Measurements from ENCODE around the gene UNC5A.

Gene UNC5A

GRCh38 chr5:176846335-176847140 is 36.2 kb downstream of the UNC5A start:
- no peak for DNase-seq (ENCODE audit: low read depth)

GRCh38 chr5:176847148-176847547 is 36.8 kb downstream of the UNC5A start:
- no peak for DNase-seq (ENCODE audit: low read depth)

GRCh38 chr5:176847726-176848290 is 37.4 kb downstream of the UNC5A start:
- DNase-seq (ENCODE audit: low read depth), result no peak

DNA sequence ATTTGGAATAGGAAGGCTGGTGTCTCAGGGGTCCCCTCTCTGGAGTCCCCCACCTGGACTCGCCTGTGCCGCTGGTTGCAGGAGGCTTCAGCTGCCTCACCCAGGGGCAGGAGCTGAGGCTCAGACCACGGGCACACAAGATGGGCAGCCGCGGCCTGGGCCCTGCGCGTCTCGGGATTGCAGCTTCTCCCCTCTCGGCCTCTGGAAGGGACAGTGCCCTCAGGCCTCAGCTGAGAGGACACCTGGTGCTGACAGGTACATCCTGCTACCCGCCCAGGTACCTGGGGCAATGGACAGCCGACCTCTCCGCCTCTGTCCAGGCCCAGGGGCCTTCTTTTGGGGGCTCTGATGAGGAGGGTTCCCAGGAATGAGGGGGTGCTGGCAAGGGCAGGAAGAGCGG is 38.3 kb downstream of the UNC5A start:
- DNase-seq (ENCODE audit: low read depth), result no peak

DNA sequence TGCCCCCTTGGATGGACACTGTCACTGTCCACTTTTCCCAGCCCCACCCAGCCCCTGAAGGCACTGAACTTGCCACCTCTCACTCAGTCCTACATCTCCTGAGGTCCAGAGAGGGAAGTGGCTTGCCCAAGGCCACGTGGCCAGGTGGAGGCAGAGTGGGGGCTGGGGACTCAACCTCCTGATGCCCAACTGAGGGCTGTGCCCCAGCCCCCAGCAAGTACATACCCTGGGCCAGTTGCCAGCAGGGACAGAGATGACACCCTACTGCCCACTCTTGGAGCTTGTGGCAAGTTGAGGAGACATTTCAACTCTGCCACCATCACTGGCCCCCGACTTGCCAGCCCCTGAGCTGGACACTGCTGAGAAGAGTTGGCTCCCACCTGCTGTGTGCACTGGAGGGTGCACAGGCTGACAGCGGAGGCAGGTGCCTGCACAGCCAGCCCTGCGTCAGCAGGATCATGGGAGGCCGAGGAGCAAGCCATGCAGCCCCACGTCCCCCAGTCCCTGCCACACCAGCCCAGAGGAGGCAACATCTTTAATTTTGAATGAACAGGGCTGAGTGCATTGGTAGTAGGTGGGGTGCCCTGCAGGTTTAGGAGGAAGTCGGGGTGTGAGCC is 39.4 kb downstream of the UNC5A start:
- DNase-seq (ENCODE audit: low read depth), result no peak

GRCh38 chr5:176850371-176851245 is 40.2 kb downstream of the UNC5A start:
- DNase-seq (ENCODE audit: low read depth), result no peak

DNA sequence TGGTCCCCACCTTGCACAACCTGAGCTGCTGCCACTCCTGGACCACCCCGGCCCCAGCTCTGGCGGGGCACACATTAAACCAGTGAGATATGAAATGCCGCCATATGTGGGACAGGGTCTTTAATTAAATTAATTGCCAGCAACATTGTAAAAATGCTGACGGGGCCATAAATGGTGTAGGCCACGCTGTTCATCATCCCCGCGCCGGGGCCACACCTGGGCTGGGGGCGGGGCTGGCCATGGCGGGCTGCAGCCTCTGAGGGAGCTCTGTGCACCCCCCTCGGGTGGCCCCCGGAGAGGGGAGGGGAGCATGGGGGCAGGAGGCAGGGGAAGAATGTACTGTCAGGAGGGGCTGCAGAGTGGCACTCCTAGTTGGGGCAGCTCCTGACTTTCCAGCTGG is 41.0 kb downstream of the UNC5A start:
- DNase-seq (ENCODE audit: low read depth), result no peak

DNA sequence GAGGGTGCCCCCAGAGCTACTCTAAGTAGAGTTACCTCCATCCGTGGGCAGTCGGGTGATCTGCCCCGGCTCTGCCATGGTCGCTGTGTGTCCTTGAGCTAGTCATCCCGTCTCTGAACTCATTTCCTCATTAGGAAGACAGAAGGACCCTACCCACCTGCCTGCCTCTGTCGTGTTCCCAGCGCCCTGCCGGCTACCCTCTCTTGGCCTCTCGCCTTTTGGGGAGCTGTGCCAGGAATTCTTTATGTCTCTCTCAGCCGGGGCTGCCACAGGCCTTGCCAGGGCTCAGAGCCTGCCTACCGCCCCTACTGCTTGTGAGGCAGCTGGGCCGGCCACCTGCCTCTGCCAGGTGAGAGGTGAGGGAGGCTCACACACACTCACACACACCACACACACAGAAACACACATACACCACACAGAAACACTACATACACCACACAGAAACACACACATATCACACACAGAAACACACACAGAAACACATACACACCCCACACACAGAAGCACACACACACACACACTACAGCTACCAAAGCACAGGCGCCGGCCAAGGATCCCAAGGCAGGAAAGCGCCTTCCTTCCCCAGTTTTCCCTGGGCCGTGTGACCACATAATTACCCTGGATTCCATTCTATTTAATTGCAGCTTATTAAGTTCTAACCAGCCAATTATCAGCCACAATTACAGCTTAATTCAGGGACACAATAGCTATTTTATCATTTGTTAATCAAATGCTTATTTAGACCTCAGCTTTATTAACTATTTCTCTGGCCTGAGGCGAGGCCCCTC is 41.7 kb downstream of the UNC5A start:
- no peak for DNase-seq (ENCODE audit: low read depth)

DNA sequence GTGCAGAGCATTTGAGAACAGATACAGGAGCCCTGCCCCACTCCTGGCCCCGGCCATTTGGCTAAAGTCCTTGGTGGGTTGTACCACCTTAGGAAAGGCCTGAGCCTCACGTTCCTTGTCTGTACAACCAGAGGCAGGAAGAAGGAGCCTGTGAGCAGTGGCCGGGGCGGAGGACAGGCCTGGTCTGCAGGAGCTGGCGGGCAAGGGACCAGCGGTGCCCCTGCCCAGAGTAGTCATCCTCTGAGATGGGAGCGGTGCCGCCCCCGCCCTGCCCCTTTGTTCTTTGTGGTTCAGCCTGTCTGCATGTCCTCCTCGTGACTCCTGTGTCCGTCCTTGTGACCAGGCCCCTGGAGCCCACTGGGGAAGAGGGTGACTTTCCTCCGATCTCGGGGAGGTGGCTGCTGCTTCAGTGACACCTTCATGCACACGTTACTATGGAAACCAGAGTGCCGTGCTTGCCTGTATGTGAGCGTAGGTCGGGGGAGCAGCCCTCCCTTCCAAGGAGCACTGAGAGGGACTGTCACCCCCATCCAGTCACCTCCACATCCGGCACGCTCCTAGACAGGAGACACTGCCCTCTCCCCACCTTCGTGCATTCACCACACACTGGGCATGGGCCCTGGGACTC is 42.9 kb downstream of the UNC5A start:
- no peak for DNase-seq (ENCODE audit: low read depth)

- DNase-seq (ENCODE audit: low read depth), result no peak
Observed at GRCh38 chr5:176854164-176854563, 43.8 kb downstream of the UNC5A start.

GRCh38 chr5:176855598-176855997 is 45.2 kb downstream of the UNC5A start:
- no peak for DNase-seq (ENCODE audit: low read depth)

- no peak for DNase-seq (ENCODE audit: low read depth)
Observed at GRCh38 chr5:176856746-176857145, 46.4 kb downstream of the UNC5A start.

DNA sequence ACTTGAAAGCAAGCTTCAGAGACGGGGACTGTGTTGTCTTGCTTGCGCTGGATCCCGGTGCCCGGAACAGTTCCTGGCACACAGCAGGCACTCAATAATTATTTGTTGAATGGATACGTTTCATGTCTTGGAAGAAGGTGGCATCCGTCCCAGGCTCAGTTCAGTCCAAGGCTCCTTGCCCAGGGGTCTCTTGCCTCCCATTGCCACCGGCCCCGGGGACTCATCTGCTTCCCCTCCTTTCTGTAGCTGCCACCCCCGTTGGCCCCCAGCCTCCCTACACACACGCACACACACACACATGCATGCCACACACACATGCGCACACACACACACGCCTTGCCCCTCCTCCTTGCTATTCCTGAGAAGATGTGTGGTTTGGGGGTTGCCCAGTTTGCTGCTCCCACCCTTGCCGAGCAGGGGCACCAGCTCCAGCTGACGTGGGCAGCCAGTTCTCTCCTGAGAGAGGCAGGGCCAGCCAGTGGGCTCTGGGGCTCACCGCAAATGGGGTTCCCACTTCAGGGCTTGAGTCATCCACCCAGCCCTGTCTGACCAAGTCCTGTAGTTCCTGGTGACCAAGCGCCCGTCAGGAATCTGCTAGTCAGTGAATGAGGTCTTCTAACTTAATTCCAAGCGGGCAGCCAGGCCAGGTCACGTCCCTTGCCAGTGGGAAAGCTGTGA is 47.0 kb downstream of the UNC5A start:
- DNase-seq (ENCODE audit: low read depth), result no peak

DNA sequence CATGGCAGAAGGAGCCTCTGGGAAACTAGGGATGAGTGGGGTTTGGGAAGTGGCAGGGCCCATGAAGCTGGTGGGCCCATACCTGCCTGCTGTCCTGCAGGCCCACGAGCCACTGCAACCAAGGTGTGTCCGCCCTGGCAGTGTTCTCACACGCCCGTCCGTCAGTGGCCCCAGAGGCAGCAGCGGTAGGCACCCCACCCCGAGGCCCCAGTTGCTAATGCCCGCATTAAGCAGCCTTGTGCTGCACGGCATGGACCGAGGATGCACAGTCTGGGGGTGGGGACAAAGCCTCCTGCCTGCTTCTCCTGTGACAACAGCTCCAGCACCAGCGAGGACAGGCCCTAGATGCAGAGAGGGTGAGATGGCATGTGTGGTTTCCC is 47.5 kb downstream of the UNC5A start:
- DNase-seq (ENCODE audit: low read depth), result no peak

GRCh38 chr5:176859916-176860315 is 49.6 kb downstream of the UNC5A start:
- DNase-seq (ENCODE audit: low read depth), result no peak

GRCh38 chr5:176860381-176860780 is 50.0 kb downstream of the UNC5A start:
- DNase-seq (ENCODE audit: low read depth), result no peak

DNA sequence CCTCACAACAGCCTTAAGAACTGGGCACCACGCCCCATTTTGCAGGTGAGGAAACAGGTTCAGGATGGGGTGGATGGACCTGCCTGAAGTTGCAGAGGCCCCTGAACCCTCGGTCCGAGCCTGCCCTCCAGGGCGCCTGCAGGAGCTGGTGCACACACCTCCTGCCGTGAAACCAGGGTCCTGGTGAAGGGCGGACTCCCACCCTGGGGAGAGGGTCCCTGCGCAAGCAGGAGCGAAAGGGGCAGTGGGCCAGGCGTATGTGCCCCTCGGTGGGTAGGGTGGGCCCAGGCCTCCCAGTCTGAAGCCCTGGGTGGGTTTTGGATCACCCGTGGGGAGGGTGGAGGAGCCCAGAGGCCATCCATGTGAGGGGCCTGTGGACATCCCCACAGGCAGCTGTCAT is 50.9 kb downstream of the UNC5A start:
- DNase-seq (ENCODE audit: low read depth), result no peak

DNA sequence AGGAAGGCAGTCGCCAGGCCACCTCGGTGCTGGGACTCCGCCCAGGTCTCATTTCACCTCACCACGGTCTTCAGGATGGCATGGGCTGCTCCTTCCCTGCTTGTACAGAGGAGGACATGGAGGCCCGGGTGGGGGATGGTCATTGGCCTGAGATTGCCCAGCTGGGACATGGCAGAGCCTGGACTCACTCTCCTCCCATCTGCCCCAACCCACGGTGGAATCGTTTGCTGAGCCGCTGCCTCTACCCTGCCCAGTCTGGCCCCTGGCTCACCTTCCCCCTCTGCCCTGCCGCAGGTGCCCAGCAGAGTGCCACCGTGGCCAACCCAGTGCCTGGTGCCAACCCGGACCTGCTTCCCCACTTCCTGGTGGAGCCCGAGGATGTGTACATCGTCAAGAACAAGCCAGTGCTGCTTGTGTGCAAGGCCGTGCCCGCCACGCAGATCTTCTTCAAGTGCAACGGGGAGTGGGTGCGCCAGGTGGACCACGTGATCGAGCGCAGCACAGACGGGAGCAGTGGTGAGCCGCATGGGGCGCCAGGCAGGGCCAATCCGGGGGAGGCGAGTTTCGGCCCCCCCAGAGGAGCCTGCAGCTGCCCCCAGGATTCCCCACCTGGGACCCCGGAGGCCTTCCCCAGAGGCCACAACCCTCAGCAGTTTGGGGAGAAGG is 52.1 kb downstream of the UNC5A start:
- DNase-seq (ENCODE audit: low read depth), result no peak

DNA sequence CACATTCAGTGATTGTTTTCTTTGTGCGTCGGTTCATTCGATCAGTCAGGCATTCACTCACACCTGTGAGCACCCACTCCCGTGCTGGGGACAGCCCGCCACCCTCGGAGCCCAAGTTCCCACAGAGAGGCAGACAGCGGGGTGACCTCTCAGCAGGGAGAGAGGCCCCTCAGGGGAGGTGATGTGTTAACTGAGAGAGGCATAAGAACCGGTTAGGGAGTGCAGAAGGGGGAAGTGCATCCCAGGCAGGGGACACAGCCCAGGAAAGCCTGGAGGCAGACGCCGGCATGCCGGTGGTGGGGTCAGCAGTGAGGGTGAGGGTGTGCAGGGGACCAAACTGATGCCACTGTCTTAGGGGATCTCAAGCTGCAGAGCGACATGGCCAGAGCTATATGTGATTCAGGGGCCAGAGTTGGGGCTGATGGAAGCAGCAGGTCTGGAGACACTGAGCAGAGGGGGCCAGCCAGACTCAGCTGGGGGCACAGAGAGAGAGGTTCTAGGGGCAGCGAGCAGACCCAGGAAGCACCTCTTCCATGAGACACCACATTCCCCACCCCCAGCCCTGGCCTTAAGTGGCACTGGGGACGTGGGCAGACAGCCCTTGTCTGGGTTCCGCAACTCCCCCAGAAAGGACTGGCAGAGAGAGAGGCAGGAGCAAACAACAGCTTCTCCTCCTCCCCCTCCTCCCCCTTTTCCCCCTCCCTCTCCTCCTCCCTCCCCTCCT is 52.8 kb downstream of the UNC5A start:
- no peak for DNase-seq (ENCODE audit: low read depth)

DNA sequence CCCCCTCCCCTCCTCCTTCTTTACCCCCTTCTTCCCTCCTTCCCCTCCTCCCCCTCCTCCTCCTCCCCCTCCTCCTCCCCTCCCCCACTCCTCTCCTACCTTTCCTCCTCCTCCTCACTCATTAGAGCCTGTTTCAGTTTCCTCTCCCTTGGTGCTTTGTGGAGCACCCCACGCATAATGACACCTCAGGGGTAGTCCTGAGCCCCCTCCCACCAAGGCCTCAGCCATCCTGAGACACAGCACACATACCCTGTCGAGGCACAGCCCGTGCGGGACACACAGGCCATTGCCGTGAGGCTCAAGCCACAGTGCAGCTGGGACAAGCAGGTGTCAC is 53.4 kb downstream of the UNC5A start:
- no peak for DNase-seq (ENCODE audit: low read depth)

Data from stimulated activated CD8-positive, alpha-beta memory T cell treated with anti-CD3 and anti-CD28 coated beads, Interleukin-12 subunit alpha, Interleukin-12 subunit beta, amount 100 ng/mL, for 1 hour (primary cell).